Measurements from ENCODE around the gene CRIP2.

The CRIP2 gene

GRCh38 chr14:105477660-105478397 lies 3.2 kb downstream of the CRIP2 start:
- no peak overlapping the region for H3K4me2 ChIP-seq (ENCODE audit: low read length)
- no peaks in the 10 kb centered on the region for H3K79me2 ChIP-seq
- no peaks in the 10 kb centered on the region for H3K9me3 ChIP-seq (ENCODE audit: control insufficient read depth, low read length)
- H3K27ac ChIP-seq, result peak overlapping the region; percentile 75
- no peak overlapping the region for H3K9ac ChIP-seq
- peaks cover 25% of the 10 kb centered on the region for H3K4me1 ChIP-seq
- no peaks in the 10 kb centered on the region for H3K27me3 ChIP-seq (ENCODE audit: control insufficient read depth, insufficient read depth, low read length)
- H3K4me3 ChIP-seq (ENCODE audit: low read depth, low read length), result no peak overlapping the region
- TF ChIP-seq CTCF (IDR thresholded peaks at IDR 0.05), result no peak
- H3K36me3 ChIP-seq (ENCODE audit: control insufficient read depth, insufficient read depth, low read length), result no peaks in the 10 kb centered on the region
- H2AFZ ChIP-seq, result no peak overlapping the region

GRCh38 chr14:105478398-105479251 lies 4.0 kb downstream of the CRIP2 start:
- H3K4me2 ChIP-seq (ENCODE audit: low read length), result no peak overlapping the region
- peaks cover 23% of the 10 kb centered on the region for H3K4me1 ChIP-seq
- H2AFZ ChIP-seq, result no peak overlapping the region
- no peak for TF ChIP-seq CTCF (IDR thresholded peaks at IDR 0.05)
- H3K9ac ChIP-seq, result no peak overlapping the region
- no peaks in the 10 kb centered on the region for H3K27me3 ChIP-seq (ENCODE audit: control insufficient read depth, insufficient read depth, low read length)
- no peaks in the 10 kb centered on the region for H3K79me2 ChIP-seq
- H3K36me3 ChIP-seq (ENCODE audit: control insufficient read depth, insufficient read depth, low read length), result no peaks in the 10 kb centered on the region
- no peaks in the 10 kb centered on the region for H3K9me3 ChIP-seq (ENCODE audit: control insufficient read depth, low read length)
- H3K27ac ChIP-seq, result no peak overlapping the region
- H3K4me3 ChIP-seq (ENCODE audit: low read depth, low read length), result no peak overlapping the region

- Histone ChIP-seq H3K4me2 (ENCODE audit: low read length) (no peak overlapping the region), H3K27me3 (ENCODE audit: control insufficient read depth, insufficient read depth, low read length) (no peaks in the 10 kb centered on the region), H3K9me3 (ENCODE audit: control insufficient read depth, low read length) (no peaks in the 10 kb centered on the region), H3K4me1 (peaks cover 23% of the 10 kb centered on the region), H3K79me2 (no peaks in the 10 kb centered on the region), H3K36me3 (ENCODE audit: control insufficient read depth, insufficient read depth, low read length) (no peaks in the 10 kb centered on the region), H2AFZ (no peak overlapping the region), H3K9ac (no peak overlapping the region), H3K27ac (peak overlapping the region; percentile 87), H3K4me3 (ENCODE audit: low read depth, low read length) (no peak overlapping the region)
- TF ChIP-seq CTCF (IDR thresholded peaks at IDR 0.05), result no peak
Measured at GRCh38 chr14:105479431-105480158, 5.0 kb downstream of the CRIP2 start.

- no peak for TF ChIP-seq CTCF (IDR thresholded peaks at IDR 0.05)
- Histone ChIP-seq H3K79me2 (no peaks in the 10 kb centered on the region), H3K9ac (no peak overlapping the region), H3K4me1 (peaks cover 23% of the 10 kb centered on the region), H3K9me3 (ENCODE audit: control insufficient read depth, low read length) (no peaks in the 10 kb centered on the region), H3K36me3 (ENCODE audit: control insufficient read depth, insufficient read depth, low read length) (no peaks in the 10 kb centered on the region), H3K27me3 (ENCODE audit: control insufficient read depth, insufficient read depth, low read length) (no peaks in the 10 kb centered on the region), H3K4me2 (ENCODE audit: low read length) (no peak overlapping the region), H3K27ac (peak overlapping the region; percentile 87), H2AFZ (peak overlapping the region; percentile 18), H3K4me3 (ENCODE audit: low read depth, low read length) (no peak overlapping the region)
Measured at GRCh38 chr14:105480199-105480746, 5.7 kb downstream of the CRIP2 start.

Data from parathyroid adenoma (tissue), 2 donors.